HG02623 (cell line): ENCODE results near the gene RNASE4.
"Not testable (repeated sequence)": the region's sequence is repeated elsewhere in the genome, so short reads cannot be mapped to it uniquely, and the experiment has no call there.

ENCODE experiments used
- ATAC-seq: cut with Tn5 transposase; IDR thresholded peaks from one replicate; pipeline ENCODE4 v1.9.1; 2021; ENCODE audit warnings: moderate library complexity; ENCODE audit not compliant: unreplicated experiment

Gene RNASE4

GRCh38 chr14:20683891-20684661 lies at the start of gene RNASE4:
Gene RNASE4 (plus strand): TSS chr14:20684560. CDS start chr14:20699372, 14,812 bp downstream.
- ATAC-seq, result peak; percentile 21

- ATAC-seq, result no peak
Measured at GRCh38 chr14:20641591-20641990, 42.8 kb upstream of the RNASE4 start, which contains the start of gene OR6S1. Gene OR6S1 (minus strand): TSS chr14:20641691. CDS start chr14:20641691, 0 bp downstream.

- ATAC-seq, result no peak
Measured at GRCh38 chr14:20642182-20642581, 42.2 kb upstream of the RNASE4 start.

GRCh38 chr14:20642755-20643154 lies 41.6 kb upstream of the RNASE4 start:
- ATAC-seq, result not testable (repeated sequence)

GRCh38 chr14:20644520-20644919 lies 39.8 kb upstream of the RNASE4 start:
- ATAC-seq, result no peak

GRCh38 chr14:20645481-20645880 lies 38.9 kb upstream of the RNASE4 start:
- ATAC-seq, result no peak

GRCh38 chr14:20652996-20653975 lies 31.1 kb upstream of the RNASE4 start:
- no peak for ATAC-seq

GRCh38 chr14:20655851-20656250 lies 28.5 kb upstream of the RNASE4 start:
- no peak for ATAC-seq

GRCh38 chr14:20656274-20656673 lies 28.1 kb upstream of the RNASE4 start:
- ATAC-seq, result no peak

- no peak for ATAC-seq
Measured at GRCh38 chr14:20657216-20658211, 26.8 kb upstream of the RNASE4 start.

- ATAC-seq, result no peak
Measured at GRCh38 chr14:20658246-20658645, 26.1 kb upstream of the RNASE4 start.

- ATAC-seq, result no peak
Measured at GRCh38 chr14:20659336-20659735, 25.0 kb upstream of the RNASE4 start.

GRCh38 chr14:20659813-20660395 lies 24.5 kb upstream of the RNASE4 start:
- no peak for ATAC-seq

GRCh38 chr14:20661197-20661596 lies 23.2 kb upstream of the RNASE4 start:
- no peak for ATAC-seq

- ATAC-seq, result peak; percentile 46
Measured at GRCh38 chr14:20662968-20663732, 21.2 kb upstream of the RNASE4 start.

- ATAC-seq, result not testable (repeated sequence)
Measured at GRCh38 chr14:20666400-20666961, 17.9 kb upstream of the RNASE4 start.

GRCh38 chr14:20667957-20668356 lies 16.4 kb upstream of the RNASE4 start:
- peak; percentile 76 for ATAC-seq

- no peak for ATAC-seq
Measured at GRCh38 chr14:20668969-20669368, 15.4 kb upstream of the RNASE4 start.
